ENCODE data around the gene FRY. TPM values are rescaled to one million over a fixed set of nuclear protein-coding genes. Genes with fewer than 3 reads are reported as not detected.

The FRY gene
- polyA plus RNA-seq, 1 experiment = 24.6 TPM

GRCh38 chr13:32187651-32188050 lies 156.1 kb downstream of the FRY start:
- DNase-seq (ENCODE audit: low read depth, low spot score) = no peak
- no peaks in the 10 kb centered on the region for H3K27me3 ChIP-seq (ENCODE audit: control insufficient read depth, insufficient read depth, low read length)
- no peak overlapping the region for H3K27ac ChIP-seq (ENCODE audit: low read depth, low read length)
- no peak overlapping the region for H3K4me3 ChIP-seq (ENCODE audit: low read depth, low read length)
- ChIA-PET POLR2A (no interaction called here), CTCF (interaction anchor here (1.8 to 2.4 kb wide), 2 partner anchors 22 to 278 kb away, joined by 6 to 11 read pairs; no protein-coding TSS in a partner anchor)
- H3K9me3 ChIP-seq (ENCODE audit: control insufficient read depth, insufficient read depth, low read length) = no peaks in the 10 kb centered on the region
- TF ChIP-seq CTCF (IDR thresholded peaks at IDR 0.05; ENCODE audit: low read depth, low read length) = no peak

GRCh38 chr13:32191452-32191998 lies 160.0 kb downstream of the FRY start:
- ChIA-PET CTCF (no interaction called here), POLR2A (no interaction called here)
- Histone ChIP-seq H3K27me3 (ENCODE audit: control insufficient read depth, insufficient read depth, low read length) (no peaks in the 10 kb centered on the region), H3K27ac (ENCODE audit: low read depth, low read length) (no peak overlapping the region), H3K4me3 (ENCODE audit: low read depth, low read length) (no peak overlapping the region), H3K9me3 (ENCODE audit: control insufficient read depth, insufficient read depth, low read length) (no peaks in the 10 kb centered on the region)
- TF ChIP-seq CTCF (IDR thresholded peaks at IDR 0.05; ENCODE audit: low read depth, low read length) = no peak
- no peak for DNase-seq (ENCODE audit: low read depth, low spot score)

- no peak overlapping the region for H3K4me3 ChIP-seq (ENCODE audit: low read depth, low read length)
- TF ChIP-seq CTCF (IDR thresholded peaks at IDR 0.05; ENCODE audit: low read depth, low read length) = no peak
- CTCF ChIA-PET = interaction anchor here (1.6 kb wide), 1 partner anchor 11 kb away, joined by 3 read pairs; no protein-coding TSS in a partner anchor
- H3K27me3 ChIP-seq (ENCODE audit: control insufficient read depth, insufficient read depth, low read length) = no peaks in the 10 kb centered on the region
- POLR2A ChIA-PET = no interaction called here
- H3K9me3 ChIP-seq (ENCODE audit: control insufficient read depth, insufficient read depth, low read length) = no peaks in the 10 kb centered on the region
- H3K27ac ChIP-seq (ENCODE audit: low read depth, low read length) = no peak overlapping the region
- no peak for DNase-seq (ENCODE audit: low read depth, low spot score)
Measured at GRCh38 chr13:32195713-32196112, 164.1 kb downstream of the FRY start.

GRCh38 chr13:32199168-32199567 lies 167.6 kb downstream of the FRY start:
- POLR2A ChIA-PET = no interaction called here

GRCh38 chr13:32200741-32201140 lies 169.2 kb downstream of the FRY start:
- TF ChIP-seq CTCF (IDR thresholded peaks at IDR 0.05; ENCODE audit: low read depth, low read length) = no peak
- DNase-seq (ENCODE audit: low read depth, low spot score) = no peak
- ChIA-PET CTCF (no interaction called here), POLR2A (interaction anchor here (0.7 kb wide), 1 partner anchor 12 kb away, joined by 3 read pairs; no protein-coding TSS in a partner anchor)
- Histone ChIP-seq H3K9me3 (ENCODE audit: control insufficient read depth, insufficient read depth, low read length) (no peaks in the 10 kb centered on the region), H3K27ac (ENCODE audit: low read depth, low read length) (no peak overlapping the region), H3K4me3 (ENCODE audit: low read depth, low read length) (no peak overlapping the region), H3K27me3 (ENCODE audit: control insufficient read depth, insufficient read depth, low read length) (no peaks in the 10 kb centered on the region)

More at GRCh38 chr13:32199168-32199567, 167.6 kb downstream of the FRY start:
- no peak overlapping the region for H3K4me3 ChIP-seq (ENCODE audit: low read depth, low read length)
- no peaks in the 10 kb centered on the region for H3K9me3 ChIP-seq (ENCODE audit: control insufficient read depth, insufficient read depth, low read length)
- DNase-seq (ENCODE audit: low read depth, low spot score) = no peak
- no peak for TF ChIP-seq CTCF (IDR thresholded peaks at IDR 0.05; ENCODE audit: low read depth, low read length)
- H3K27ac ChIP-seq (ENCODE audit: low read depth, low read length) = no peak overlapping the region
- CTCF ChIA-PET = no interaction called here
- H3K27me3 ChIP-seq (ENCODE audit: control insufficient read depth, insufficient read depth, low read length) = no peaks in the 10 kb centered on the region

Data from AG04450 (cell line).